HepG2 (cell line): ENCODE data around the gene FAHD2A. TPM values are rescaled to one million over a fixed set of nuclear protein-coding genes. Genes with fewer than 3 reads are reported as not detected.
A peak's percentile ranks its signal among the peaks of the same experiment; 100 is the strongest.
"Not testable (repeated sequence)": the region's sequence is repeated elsewhere in the genome, so short reads cannot be mapped to it uniquely, and the experiment has no call there.

Source experiments
- ATAC-seq: fragments of 200-7000 bp; cut with Tn5 transposase; 3 replicates; pipeline ENCODE4 v1.9.1; 2020; ENCODE audit warnings: mild to moderate bottlenecking, moderate library complexity
- BruUV-seq: library from RNA; stranded (reverse); fragments of 400-500 nt; replicated peaks from 2 replicates; lab custom pipeline; 2021; lab: Mats Ljungman, UMichigan
- CTCF ChIA-PET: fragments of 300-600 bp; formaldehyde crosslinking; extraction: SDS; loops from one replicate; lab custom pipeline; 2021; ENCODE audit warnings: low total read pairs, inconsistent platforms, low intra/inter-chr PET ratio; lab: Yijun Ruan, JAX
- POLR2A ChIA-PET: fragments of 350-600 bp; sonication (Branson Sonifier 250); formaldehyde crosslinking; loops from one replicate; lab custom pipeline; 2020; ENCODE audit warnings: antibody characterized with exemption, inconsistent platforms; lab: Yijun Ruan, JAX
- DNase-seq: peaks from one replicate; pipeline ENCODE4 v3.0.0-alpha.2; 2015; ENCODE audit warnings: low spot score
- FAIRE-seq: peaks from 3 replicates; lab custom pipeline; 2011; peaks lifted over from hg19 to GRCh38; lab: Jason Lieb, UNC
- H2AFZ ChIP-seq: one replicate; pipeline ENCODE4 v1.6.1; 2011; ENCODE audit warnings: low read length, inconsistent platforms
- H3K27ac ChIP-seq: fragments of 300-600 bp; 3 replicates; pipeline ENCODE4 v1.8.0; 2011; ENCODE audit warnings: mixed run types, mild to moderate bottlenecking, mixed read lengths, low read length, inconsistent platforms; ENCODE audit not compliant: insufficient read depth; ENCODE audit errors: extremely low read length
- H3K27me3 ChIP-seq, 2 experiments: fragments of 200-600 bp in 1 of 2; 2 replicates in 1 of 2; 3 replicates in 1 of 2; pipeline versions ENCODE4 v1.6.0 to v1.8.0; 2011; ENCODE audit warnings: low read length in 2 of 2, mild to moderate bottlenecking in 2 of 2, moderate library complexity in 2 of 2, inconsistent platforms in 1 of 2; ENCODE audit not compliant: insufficient read depth in 2 of 2, control insufficient read depth in 1 of 2
- H3K36me3 ChIP-seq, 2 experiments: fragments of 200-600 bp in 1 of 2; replicated peaks in 1 of 2; 2 replicates in 1 of 2; 3 replicates in 1 of 2; pipeline versions ENCODE4 v1.5.1 to v1.8.0; 2011; ENCODE audit warnings: low read length in 2 of 2, inconsistent platforms in 1 of 2; ENCODE audit not compliant: insufficient read depth in 2 of 2, control insufficient read depth in 1 of 2
- H3K4me1 ChIP-seq: 2 replicates; pipeline ENCODE4 v1.5.1; 2012; ENCODE audit warnings: low read length, inconsistent platforms; ENCODE audit not compliant: insufficient read depth
- H3K4me2 ChIP-seq: 2 replicates; pipeline ENCODE4 v1.6.0; 2011; ENCODE audit warnings: low read depth, low read length, inconsistent platforms
- H3K4me3 ChIP-seq, 3 experiments: fragments of 200-600 bp in 1 of 3; sonication (generic), shearing (Covaris generic) in 1 of 3; replicated peaks in 1 of 3; 2 replicates each; pipeline ENCODE4 v1.5.1; 2011 to 2016; ENCODE audit warnings: low read length in 3 of 3, inconsistent platforms in 2 of 3, low read depth in 2 of 3, mild to moderate bottlenecking in 2 of 3, control low read depth in 1 of 3, mixed read lengths in 1 of 3; ENCODE audit not compliant: insufficient read depth in 1 of 3
- H3K79me2 ChIP-seq: one replicate; pipeline ENCODE4 v1.6.1; 2011; ENCODE audit warnings: low read length, inconsistent platforms; ENCODE audit not compliant: insufficient read depth
- H3K9ac ChIP-seq: 2 replicates; pipeline ENCODE4 v1.6.0; 2011; ENCODE audit warnings: mild to moderate bottlenecking, low read depth, low read length, inconsistent platforms; ENCODE audit not compliant: insufficient read depth
- H3K9me3 ChIP-seq: 2 replicates; pipeline ENCODE4 v1.5.1; 2012; ENCODE audit warnings: mild to moderate bottlenecking, low read length
- H4K20me1 ChIP-seq: 2 replicates; pipeline ENCODE4 v1.6.0; 2011; ENCODE audit warnings: inconsistent platforms, mild to moderate bottlenecking, low read length, moderate library complexity; ENCODE audit not compliant: insufficient read depth
- WGBS: methylation state at CpG from one replicate; pipeline ENCODE4 v1.1.6; 2017; ENCODE audit warnings: low lambda C conversion rate; 5-methylcytosine and 5-hydroxymethylcytosine counted together
- in situ Hi-C: cut with HindIII; loops from 2 replicates; pipeline ENCODE4 v1.10.0; 2017; ENCODE audit warnings: low pct_unique_long_range_greater_than_20kb; ENCODE audit not compliant: extremely low pct_ligation_motif_present
- intact Hi-C: fragments of 100-400 bp; cut with micrococcal nuclease; formaldehyde crosslinking; loops from one replicate; pipeline ENCODE4 v1.10.0; 2022; ENCODE audit not compliant: unreplicated experiment
- polyA plus RNA-seq, 8 experiments: library from polyadenylated mRNA; depleted of rRNA in 3 of 8; stranded (reverse) in 7 of 8; unstranded in 1 of 8; fragments of >200 nt; fragmentation: Illumina TruSeq in 4 of 8; extraction: Trizol in 4 of 8; gene quantifications; 2 replicates each; pipeline versions ENCODE4 v1.2.1 to v1.2.3, GENCODE V29; 2011 to 2016; ENCODE audit warnings: low read depth in 4 of 8, missing spikeins in 1 of 8, mixed read lengths in 1 of 8; ENCODE audit not compliant: insufficient read depth in 1 of 8
- total RNA-seq, 5 experiments: library from RNA; depleted of rRNA; stranded (reverse); fragments of >200 nt; fragmentation: Illumina TruSeq; extraction: Trizol; gene quantifications; 2 replicates each; pipeline ENCODE4 v1.2.3, GENCODE V29; 2016; ENCODE audit warnings: low read depth in 1 of 5

FAHD2A gene
- total and polyA plus RNA-seq, 2 of the 13 experiments (the other 11 are each of a cell fraction or from before 2014, with no cell fraction given): 34.0 to 44.2 TPM

DNA sequence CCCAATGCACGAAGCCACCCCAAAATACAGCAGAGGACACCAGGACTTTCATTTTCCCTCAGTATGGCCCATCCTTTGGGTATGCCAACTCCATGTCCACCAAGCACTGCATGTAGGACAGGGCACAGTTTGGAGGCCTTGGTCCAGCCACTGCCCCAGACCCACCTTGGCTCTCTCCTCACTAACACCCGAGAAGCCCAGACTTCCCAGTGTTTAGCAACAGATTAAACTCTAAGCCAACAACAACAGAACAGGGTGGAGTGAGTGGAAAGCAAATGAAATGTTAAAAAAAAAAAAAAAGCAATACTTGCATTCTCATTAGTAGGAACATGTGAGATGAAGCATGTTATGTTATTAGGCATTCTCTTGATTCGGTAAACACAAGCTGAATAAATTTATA, 12.6 kb downstream of the FAHD2A start:
- POLR2A ChIA-PET, H3K4me1 ChIP-seq, BruUV-seq, ATAC-seq, FAIRE-seq, H3K79me2 ChIP-seq, in situ Hi-C loops, H2AFZ ChIP-seq, H3K4me3 ChIP-seq, intact Hi-C loops, DNase-seq, H3K9ac ChIP-seq, H3K36me3 ChIP-seq, H3K27ac ChIP-seq, H3K27me3 ChIP-seq, H3K4me2 ChIP-seq, H4K20me1 ChIP-seq, H3K9me3 ChIP-seq: not testable (repeated sequence)
- CTCF ChIA-PET: interaction anchor here (2.1 kb wide), 1 partner anchor 314 kb away, joined by 6 read pairs; no protein-coding TSS in a partner anchor
- WGBS: 89% methylated on average over 3 of the region's 3 CpGs

DNA sequence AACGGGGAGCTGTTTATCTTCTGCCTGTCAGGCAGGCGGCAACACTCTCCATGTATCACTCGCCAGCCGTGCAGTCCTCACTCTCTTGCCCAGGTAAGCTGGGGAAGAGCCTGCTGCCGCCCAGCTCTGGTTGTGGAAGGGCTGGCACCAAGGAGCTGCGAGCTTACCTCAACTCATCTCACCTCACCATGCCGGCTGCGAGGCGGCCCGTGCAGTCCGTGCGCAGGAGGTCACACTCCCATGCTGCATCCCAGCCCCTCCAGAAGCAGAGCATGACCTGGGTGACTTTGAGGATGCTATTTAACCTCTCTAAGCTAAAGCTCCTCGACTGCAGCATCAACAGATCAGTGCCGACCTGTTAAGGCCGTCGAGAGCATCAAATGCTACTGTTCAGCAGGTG, 13.1 kb downstream of the FAHD2A start:
- FAIRE-seq: not testable (repeated sequence)
- CTCF ChIA-PET: interaction anchor here (2.1 kb wide), 1 partner anchor 313 kb away, joined by 6 read pairs; no protein-coding TSS in a partner anchor

DNA sequence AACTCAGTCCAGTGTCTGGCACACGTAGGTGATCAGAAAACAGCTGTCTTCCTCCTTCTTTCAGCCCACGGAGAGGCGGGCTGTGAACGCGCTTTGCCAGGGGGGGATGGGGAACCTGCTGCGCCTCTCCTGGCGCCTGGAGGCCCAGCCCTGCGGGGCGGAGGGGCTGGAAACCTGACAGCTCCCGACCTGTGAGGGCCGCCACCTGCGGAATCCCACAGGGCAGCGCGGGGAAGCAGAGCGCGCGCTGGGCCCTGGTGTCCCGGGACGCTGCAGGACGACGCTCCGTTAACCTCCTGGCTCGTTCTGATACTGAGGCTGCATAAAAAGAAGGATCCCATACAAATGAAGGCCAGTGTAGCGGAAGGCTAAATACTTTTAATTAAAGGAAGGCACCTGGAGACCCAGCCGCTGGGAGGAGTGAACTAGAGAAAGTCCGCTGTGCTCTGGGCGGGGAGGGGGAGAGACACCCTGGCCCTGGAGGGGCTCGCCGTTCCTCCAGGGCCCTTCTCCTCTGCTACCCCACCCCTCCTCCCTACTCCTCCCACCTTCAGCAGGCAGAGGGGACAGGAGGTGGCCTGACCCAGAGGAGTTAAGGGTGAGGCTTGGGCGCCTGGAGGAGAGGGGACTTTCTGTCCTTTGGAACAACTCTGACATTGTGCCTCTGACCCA, 24.8 kb downstream of the FAHD2A start:
- H3K79me2 ChIP-seq, H3K4me2 ChIP-seq, H3K9me3 ChIP-seq, in situ Hi-C loops, H3K4me3 ChIP-seq, H3K4me1 ChIP-seq, CTCF ChIA-PET, H3K36me3 ChIP-seq, H2AFZ ChIP-seq, H3K9ac ChIP-seq, H3K27me3 ChIP-seq, FAIRE-seq, BruUV-seq, H4K20me1 ChIP-seq, ATAC-seq, H3K27ac ChIP-seq, intact Hi-C loops, DNase-seq, POLR2A ChIA-PET: not testable (repeated sequence)
- WGBS: 48% methylated on average over 11 of the region's 30 CpGs

More for the DNA sequence above, 13.1 kb downstream of the FAHD2A start:
- H3K4me3 ChIP-seq, ATAC-seq, BruUV-seq, POLR2A ChIA-PET, H4K20me1 ChIP-seq, H3K79me2 ChIP-seq, H3K36me3 ChIP-seq, H3K4me1 ChIP-seq, DNase-seq, H3K27ac ChIP-seq, in situ Hi-C loops, H3K9ac ChIP-seq, H3K27me3 ChIP-seq, H2AFZ ChIP-seq, intact Hi-C loops, H3K4me2 ChIP-seq, H3K9me3 ChIP-seq: not testable (repeated sequence)
- 92% methylated on average over 16 of the region's 16 CpGs for WGBS

DNA sequence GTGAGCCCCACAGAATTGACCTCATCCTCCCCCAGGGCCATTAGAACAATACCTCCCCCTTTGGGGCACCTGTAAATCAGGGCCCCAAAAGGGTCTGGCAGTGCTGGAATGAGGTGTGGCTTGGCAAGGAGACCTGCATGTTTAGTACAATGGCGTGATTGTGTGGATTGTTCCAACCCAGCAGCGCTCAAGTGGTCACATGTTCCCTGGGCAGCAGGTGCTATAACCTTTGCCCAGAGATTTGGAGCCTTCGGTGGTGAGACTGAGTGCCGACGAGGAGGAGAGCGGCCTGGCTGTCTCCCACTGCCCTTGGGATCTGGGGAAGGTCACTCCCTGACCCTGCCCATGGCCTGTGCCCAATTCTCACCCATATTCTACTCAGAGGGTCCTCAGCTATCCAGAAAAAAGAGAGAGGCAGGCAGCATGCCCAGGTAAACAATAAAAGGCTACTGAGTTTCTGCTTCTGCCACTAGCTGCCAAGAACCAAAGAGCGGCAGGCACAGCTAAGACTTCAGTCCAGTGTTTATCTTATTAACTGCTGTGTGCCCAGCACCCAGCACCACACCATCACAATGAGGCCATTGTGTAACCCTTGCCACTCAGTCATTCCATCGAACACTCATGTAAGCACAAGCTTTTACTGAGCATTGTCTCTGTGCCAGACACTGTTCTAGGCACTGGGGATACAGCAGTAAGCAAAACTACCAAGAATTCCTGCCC, 27.4 kb downstream of the FAHD2A start:
- H3K27ac ChIP-seq: not testable (repeated sequence)

More for the DNA sequence above, 27.4 kb downstream of the FAHD2A start:
- H3K9me3 ChIP-seq, H3K4me2 ChIP-seq, H3K27me3 ChIP-seq, FAIRE-seq, H2AFZ ChIP-seq, H3K36me3 ChIP-seq, CTCF ChIA-PET, DNase-seq, H3K4me1 ChIP-seq, H3K4me3 ChIP-seq, intact Hi-C loops, H3K79me2 ChIP-seq, H4K20me1 ChIP-seq, BruUV-seq, in situ Hi-C loops, POLR2A ChIA-PET, H3K9ac ChIP-seq: not testable (repeated sequence)
- WGBS: no CpG with 5 or more reads among the region's 8 CpGs
- peak; percentile 91 for ATAC-seq
